ENCODE results near the gene TDRD9.

The TDRD9 gene

DNA sequence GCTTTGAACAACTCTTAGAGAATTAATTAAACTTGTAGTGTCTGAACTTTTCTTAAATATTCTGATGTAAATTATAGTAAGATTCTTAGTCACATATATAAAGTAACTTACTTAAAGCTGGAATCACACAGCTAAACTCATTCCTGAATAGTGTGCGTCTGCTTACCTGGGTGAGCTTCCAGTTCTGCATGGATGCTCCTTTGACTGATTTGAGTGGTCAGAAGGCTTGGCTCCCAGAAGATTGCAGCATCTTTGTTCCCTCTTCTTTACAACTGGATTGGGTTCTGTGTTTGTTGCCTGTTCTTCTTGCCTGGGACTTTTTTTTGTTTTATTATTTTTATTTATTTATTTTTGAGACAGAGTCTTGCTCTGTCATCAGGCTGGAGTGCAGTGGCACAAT lies 90.8 kb downstream of the TDRD9 start:
- no peak for DNase-seq (ENCODE audit: extremely low read depth, insufficient read length)
- Histone ChIP-seq H3K36me3 (ENCODE audit: control insufficient read depth, insufficient read depth, low read length) (no peaks in the 10 kb centered on the region), H3K4me3 (replicated peaks; ENCODE audit: low read depth, low read length) (no peak overlapping the region), H3K27me3 (replicated peaks; ENCODE audit: control insufficient read depth, insufficient read depth, low read length) (no peaks in the 10 kb centered on the region)
- TF ChIP-seq, protein P1, sequence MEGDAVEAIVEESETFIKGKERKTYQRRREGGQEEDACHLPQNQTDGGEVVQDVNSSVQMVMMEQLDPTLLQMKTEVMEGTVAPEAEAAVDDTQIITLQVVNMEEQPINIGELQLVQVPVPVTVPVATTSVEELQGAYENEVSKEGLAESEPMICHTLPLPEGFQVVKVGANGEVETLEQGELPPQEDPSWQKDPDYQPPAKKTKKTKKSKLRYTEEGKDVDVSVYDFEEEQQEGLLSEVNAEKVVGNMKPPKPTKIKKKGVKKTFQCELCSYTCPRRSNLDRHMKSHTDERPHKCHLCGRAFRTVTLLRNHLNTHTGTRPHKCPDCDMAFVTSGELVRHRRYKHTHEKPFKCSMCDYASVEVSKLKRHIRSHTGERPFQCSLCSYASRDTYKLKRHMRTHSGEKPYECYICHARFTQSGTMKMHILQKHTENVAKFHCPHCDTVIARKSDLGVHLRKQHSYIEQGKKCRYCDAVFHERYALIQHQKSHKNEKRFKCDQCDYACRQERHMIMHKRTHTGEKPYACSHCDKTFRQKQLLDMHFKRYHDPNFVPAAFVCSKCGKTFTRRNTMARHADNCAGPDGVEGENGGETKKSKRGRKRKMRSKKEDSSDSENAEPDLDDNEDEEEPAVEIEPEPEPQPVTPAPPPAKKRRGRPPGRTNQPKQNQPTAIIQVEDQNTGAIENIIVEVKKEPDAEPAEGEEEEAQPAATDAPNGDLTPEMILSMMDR (IDR thresholded peaks at IDR 0.05; ENCODE audit: insufficient read depth, low read length, poor library complexity, severe bottlenecking) = no peak

DNA sequence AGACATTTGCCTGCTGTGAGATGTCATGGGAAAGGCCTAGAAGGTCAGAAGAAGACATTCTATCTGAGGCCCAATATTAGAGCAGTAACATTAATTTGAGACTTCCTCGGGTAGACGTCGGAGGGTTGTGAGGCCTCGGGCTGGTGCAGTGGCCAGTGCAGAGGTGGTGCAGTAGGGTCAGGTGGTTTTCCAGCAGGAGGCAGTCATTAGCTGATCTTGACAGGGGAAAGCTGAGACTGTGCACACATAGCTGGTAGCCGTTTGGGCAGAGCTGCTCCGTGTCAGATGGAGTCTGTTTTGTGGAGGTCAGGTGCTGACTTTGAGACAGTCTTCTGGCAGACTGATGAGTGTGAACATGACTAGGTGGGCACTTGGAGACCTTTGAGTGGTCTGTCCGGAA lies 91.5 kb downstream of the TDRD9 start:
- Histone ChIP-seq H3K36me3 (ENCODE audit: control insufficient read depth, insufficient read depth, low read length) (no peaks in the 10 kb centered on the region), H3K4me3 (replicated peaks; ENCODE audit: low read depth, low read length) (no peak overlapping the region), H3K27me3 (replicated peaks; ENCODE audit: control insufficient read depth, insufficient read depth, low read length) (no peaks in the 10 kb centered on the region)
- no peak for DNase-seq (ENCODE audit: extremely low read depth, insufficient read length)
- TF ChIP-seq, protein P1 (IDR thresholded peaks at IDR 0.05; ENCODE audit: insufficient read depth, low read length, poor library complexity, severe bottlenecking) = no peak

DNA sequence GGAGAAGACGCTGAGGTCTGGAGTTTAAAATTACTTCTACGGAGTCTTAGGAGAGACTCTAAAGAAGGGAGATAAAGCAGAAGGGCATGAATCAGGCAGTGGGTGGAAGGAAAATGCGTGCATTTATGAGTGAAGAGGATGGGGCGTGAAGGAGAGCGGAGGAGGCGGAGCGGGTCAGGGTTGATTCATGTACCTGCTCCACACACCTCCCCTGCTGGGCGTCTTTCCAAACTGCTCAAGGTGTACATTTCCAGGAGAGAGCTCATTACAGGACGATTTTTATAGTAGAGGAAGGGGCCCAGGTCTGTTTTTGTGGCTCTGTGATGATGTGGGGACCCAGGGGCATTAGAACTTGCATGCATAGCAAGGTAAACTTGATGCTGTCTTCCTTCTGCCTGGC lies 92.2 kb downstream of the TDRD9 start:
- no peaks in the 10 kb centered on the region for H3K36me3 ChIP-seq (ENCODE audit: control insufficient read depth, insufficient read depth, low read length)
- no peak overlapping the region for H3K4me3 ChIP-seq (replicated peaks; ENCODE audit: low read depth, low read length)
- no peak for DNase-seq (ENCODE audit: extremely low read depth, insufficient read length)
- TF ChIP-seq, protein P1 (IDR thresholded peaks at IDR 0.05; ENCODE audit: insufficient read depth, low read length, poor library complexity, severe bottlenecking) = no peak
- H3K27me3 ChIP-seq (replicated peaks; ENCODE audit: control insufficient read depth, insufficient read depth, low read length) = no peaks in the 10 kb centered on the region

DNA sequence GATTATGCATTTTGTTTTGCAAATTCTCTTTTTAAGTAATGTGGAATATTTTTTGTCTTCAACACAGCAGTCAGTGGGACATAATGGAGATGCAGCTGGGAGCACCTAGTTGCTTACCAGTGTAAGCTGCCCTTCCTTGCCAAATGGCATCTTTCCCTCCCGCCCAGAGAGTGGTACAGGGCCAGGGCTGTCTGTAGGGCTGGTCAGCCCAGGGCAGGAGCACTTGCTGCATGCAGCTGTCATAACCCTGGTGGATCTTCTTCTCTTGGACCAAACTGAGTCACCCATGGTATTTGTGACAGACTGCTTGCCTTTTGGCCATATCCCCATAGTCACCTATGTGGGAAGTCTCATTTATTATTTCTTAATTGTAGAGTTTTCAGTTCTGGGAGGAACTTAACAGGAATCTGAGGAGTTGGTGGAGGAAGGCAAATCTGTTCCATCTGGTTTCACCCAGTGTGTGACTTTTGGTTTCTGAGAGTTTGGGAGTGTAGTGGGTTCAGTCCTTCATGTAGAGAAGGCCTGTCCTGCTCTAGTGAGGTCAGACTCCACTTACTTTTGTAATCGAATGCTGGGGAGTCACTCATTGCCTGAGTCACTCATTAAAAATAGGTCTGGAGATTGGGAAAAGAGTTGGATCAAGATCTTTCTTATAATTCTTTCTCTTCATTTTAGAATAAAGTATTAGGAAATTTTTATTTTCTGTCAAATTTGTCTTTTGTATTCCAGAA lies 95.2 kb downstream of the TDRD9 start:
- TF ChIP-seq, protein P1 (IDR thresholded peaks at IDR 0.05; ENCODE audit: insufficient read depth, low read length, poor library complexity, severe bottlenecking) = no peak
- no peaks in the 10 kb centered on the region for H3K36me3 ChIP-seq (ENCODE audit: control insufficient read depth, insufficient read depth, low read length)

DNA sequence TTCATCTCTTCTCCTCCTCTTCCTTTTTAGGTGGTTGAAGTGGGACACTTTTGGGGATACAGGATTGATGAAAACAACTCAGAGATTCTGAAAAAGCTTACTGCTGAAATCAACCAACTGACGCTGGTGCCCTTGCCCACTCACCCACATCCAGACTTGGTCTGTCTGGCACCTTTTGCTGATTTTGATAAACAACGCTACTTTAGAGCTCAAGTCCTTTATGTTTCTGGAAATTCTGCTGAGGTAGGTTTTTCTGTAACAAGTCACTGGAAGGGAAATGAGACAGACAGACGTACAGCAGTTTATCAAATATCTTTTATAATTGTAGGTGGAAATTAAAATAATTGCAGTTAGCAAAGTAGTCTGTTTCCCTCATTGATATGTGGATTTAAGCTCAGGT lies 97.3 kb downstream of the TDRD9 start:
- no peaks in the 10 kb centered on the region for H3K27me3 ChIP-seq (replicated peaks; ENCODE audit: control insufficient read depth, insufficient read depth, low read length)
- DNase-seq (ENCODE audit: extremely low read depth, insufficient read length) = no peak

More for the DNA sequence above, 95.2 kb downstream of the TDRD9 start:
- no peak for DNase-seq (ENCODE audit: extremely low read depth, insufficient read length)
- Histone ChIP-seq H3K27me3 (replicated peaks; ENCODE audit: control insufficient read depth, insufficient read depth, low read length) (no peaks in the 10 kb centered on the region), H3K4me3 (replicated peaks; ENCODE audit: low read depth, low read length) (no peak overlapping the region)

More for the DNA sequence above, 97.3 kb downstream of the TDRD9 start:
- Histone ChIP-seq H3K4me3 (replicated peaks; ENCODE audit: low read depth, low read length) (no peak overlapping the region), H3K36me3 (ENCODE audit: control insufficient read depth, insufficient read depth, low read length) (no peaks in the 10 kb centered on the region)
- TF ChIP-seq, protein P1 (IDR thresholded peaks at IDR 0.05; ENCODE audit: insufficient read depth, low read length, poor library complexity, severe bottlenecking) = no peak

Data from GM06990 (cell line).